HG03135 (cell line): ENCODE results near the gene SPRED1.
"Not testable (repeated sequence)": the region's sequence is repeated elsewhere in the genome, so short reads cannot be mapped to it uniquely, and the experiment has no call there.

Experiments
- ATAC-seq: cut with Tn5 transposase; IDR thresholded peaks from one replicate; pipeline ENCODE4 v1.9.1; 2021; ENCODE audit warnings: mild to moderate bottlenecking, moderate library complexity; ENCODE audit not compliant: unreplicated experiment

The SPRED1 gene

DNA sequence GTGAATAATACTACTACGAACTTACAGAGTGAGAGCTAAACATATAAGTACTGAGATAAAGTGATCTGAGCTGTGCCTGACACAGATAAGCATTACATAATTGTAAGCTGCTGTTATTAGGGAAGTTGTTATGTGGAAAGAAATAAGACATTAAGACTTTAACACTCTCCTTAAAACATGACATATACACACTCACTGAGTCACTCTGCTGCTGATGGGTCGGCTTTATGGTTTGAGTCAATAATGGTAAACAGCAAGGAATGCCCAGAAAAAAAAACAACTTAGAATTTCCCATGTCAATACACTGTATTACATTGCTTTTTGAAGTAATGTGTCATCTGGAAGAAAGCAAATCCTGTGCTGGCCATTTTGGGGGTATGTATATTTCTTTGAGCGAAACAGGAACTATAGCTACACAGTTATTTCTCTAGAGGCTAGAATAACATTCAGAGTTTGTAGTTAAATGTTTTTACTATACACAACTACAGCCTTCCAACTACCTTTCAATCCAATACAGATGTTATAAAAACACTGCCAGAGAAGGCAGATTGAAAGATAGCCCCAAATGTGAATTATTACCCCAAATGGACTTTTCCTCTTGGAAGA, 22.8 kb upstream of the SPRED1 start:
- ATAC-seq = no peak

GRCh38 chr15:38231436-38231835, 21.2 kb upstream of the SPRED1 start:
- ATAC-seq = no peak

GRCh38 chr15:38237021-38237420, 15.6 kb upstream of the SPRED1 start:
- ATAC-seq = not testable (repeated sequence)

DNA sequence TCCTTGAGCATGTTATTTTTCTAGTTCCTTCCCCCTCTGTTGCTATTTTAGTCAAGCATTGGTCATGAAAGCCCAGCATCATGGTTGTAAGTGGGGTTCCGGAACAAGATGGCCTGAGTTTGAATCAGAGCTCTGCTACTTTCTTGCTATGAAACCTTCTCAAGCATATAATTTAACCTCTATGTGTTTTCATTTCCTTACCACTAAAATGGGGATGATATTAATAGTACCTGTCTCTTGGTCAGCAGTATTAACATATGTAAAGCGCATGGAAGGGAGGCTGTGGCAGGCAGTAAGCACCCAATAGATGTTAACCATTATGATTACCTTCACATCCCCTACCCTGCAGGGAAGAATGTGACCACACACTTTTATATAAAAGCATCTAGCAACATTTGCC, 14.3 kb upstream of the SPRED1 start:
- no peak for ATAC-seq

DNA sequence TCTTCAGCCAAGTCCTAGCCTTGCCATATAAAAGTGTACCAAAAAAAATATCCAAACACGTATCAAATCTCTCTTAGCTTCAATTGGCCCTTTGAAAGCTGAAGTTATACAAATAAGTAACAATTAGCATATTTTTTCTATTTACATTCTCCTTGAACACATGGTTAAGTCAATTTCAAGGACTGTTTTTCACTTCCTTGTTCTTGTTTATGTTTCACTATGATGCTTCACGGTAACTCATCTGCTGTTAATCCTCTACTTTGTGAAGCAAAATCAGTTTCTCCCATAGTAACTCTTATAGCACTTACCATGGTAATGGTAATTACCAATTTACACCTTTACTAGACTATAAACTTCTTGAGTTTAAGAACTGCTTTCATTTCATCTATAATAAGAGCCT, 10.6 kb upstream of the SPRED1 start:
- peak; percentile 83 for ATAC-seq

- no peak for ATAC-seq
Measured at GRCh38 chr15:38243278-38244055, 9.2 kb upstream of the SPRED1 start.

DNA sequence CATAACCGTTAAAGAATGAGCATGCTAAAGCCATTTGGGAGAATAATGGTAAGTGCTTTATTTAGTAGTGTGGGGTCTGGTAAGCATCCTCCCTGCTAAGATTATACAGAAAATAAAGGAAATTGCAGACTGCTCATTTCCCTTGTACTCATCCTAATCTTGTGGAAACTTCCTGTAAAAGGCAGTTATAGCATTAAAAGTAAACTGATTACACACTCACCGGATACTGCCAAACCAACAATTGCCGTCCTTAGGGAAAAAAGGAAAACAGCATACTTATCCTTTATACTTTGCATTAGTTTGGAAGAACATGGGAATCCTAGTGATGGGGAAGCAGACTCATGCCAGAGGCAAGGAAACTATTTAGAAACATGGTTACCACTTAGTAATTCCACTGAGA, 5.3 kb upstream of the SPRED1 start:
- no peak for ATAC-seq

- no peak for ATAC-seq
Measured at GRCh38 chr15:38253351-38253781, 730 bp downstream of the SPRED1 start.

- ATAC-seq = peak; percentile 53
Measured at GRCh38 chr15:38254051-38254883, 1.6 kb downstream of the SPRED1 start.

DNA sequence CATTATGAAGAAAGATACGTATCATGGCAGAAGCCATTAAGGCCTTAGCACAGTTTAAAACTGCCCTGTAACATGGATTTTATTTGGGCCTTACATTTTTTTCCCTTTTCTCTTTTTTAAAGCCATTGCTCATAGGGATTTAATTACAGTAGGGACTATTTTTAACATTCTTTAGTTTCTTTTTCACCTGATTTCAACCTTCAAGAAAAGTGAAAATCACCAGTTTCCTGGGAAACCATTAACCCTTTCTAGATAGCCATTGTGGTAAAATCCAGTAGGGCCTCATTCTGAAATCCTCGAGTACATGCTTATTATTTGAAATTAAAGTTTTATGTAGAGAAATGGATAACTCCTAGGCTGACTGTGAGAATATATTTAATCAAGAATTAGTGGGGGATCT, 3.1 kb downstream of the SPRED1 start:
- ATAC-seq = no peak

- ATAC-seq = no peak
Measured at GRCh38 chr15:38257676-38258075, 5.0 kb downstream of the SPRED1 start.

DNA sequence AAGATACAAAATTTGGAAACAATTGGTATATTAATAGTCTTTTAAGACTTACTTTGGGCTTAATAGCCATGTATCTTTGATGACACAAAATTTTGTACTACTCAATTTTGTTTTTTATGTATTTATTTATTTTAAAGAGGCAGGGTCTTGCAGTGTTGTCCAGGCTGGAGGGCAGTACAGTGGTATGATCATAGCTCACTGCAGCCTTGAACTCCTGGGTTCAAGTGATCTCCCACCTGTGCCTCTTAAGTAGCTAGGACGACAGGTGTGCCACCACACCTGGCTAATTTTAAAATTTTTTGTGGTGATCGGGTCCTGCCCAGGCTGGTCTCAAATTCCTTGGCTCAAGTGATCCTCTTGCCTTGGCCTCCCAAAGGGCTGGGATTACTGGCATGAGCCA, 6.5 kb downstream of the SPRED1 start:
- ATAC-seq = no peak

- no peak for ATAC-seq
Measured at GRCh38 chr15:38260077-38260476, 7.4 kb downstream of the SPRED1 start.

- no peak for ATAC-seq
Measured at GRCh38 chr15:38263251-38263650, 10.6 kb downstream of the SPRED1 start.

DNA sequence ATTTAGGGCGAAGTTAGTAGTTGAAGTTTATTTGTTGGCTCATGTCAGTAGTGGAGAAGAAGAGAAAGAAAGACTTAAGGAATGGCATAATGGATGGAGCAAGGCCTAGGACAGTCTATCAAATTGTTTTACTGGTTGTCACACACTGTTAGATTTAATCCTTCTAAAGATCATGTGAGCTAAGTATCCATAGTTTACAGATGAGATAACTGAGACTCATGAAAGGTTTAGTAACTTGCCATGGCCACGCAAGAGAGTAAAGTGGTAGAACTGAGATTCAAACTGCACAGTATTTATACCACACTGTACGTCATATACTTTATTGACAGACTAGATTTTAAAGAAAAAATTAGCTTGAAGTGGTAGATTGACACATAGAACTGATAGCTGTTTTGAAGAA, 11.4 kb downstream of the SPRED1 start:
- no peak for ATAC-seq

- ATAC-seq = no peak
Measured at GRCh38 chr15:38266247-38266986, 13.8 kb downstream of the SPRED1 start.

DNA sequence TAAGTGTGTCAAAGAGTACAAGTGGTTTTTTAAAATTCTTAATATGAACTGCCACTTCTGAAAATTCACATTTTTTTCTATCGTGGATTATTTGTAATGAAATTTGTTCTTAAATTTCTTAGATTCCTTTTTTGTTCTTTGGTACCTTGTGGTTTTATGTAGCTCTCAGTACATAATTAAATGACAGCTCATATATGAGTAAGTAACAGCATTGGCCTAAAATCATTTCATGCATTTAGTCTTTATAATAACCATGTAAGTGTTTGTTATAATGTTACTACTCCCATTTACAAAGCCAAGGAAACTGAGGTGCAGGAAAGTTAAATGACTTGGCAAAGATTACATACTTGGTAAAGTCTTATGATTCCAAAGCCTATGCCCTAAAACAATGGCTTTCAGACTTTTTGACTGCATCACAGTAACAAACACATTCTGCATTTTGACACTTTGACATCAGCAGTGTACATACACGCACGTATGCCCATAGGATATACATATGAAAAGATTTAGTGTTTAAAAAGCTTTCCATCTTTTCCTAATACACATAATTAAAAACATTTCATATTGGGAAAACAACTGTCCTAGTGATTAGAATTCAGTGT, 14.9 kb downstream of the SPRED1 start:
- no peak for ATAC-seq

DNA sequence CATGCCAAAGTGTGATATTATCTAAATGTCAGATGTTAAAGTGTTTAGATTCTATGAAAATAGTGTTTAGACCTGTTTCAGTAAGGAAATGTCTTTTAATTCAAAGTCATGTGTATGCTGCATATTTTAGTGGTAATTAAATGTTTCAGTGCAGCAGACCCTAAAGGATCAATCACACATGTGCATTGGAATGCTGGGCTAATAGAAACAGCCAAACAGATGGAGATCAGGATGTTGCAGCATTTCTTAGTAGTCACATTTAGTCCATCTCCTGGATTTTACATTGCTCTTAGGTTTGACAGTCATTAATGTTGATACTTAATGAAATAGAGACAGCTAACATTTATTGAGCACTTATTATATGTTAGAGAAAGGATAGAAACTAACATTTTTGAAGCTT, 18.5 kb downstream of the SPRED1 start:
- ATAC-seq = no peak

- ATAC-seq = no peak
Measured at GRCh38 chr15:38271895-38272294, 19.3 kb downstream of the SPRED1 start.

DNA sequence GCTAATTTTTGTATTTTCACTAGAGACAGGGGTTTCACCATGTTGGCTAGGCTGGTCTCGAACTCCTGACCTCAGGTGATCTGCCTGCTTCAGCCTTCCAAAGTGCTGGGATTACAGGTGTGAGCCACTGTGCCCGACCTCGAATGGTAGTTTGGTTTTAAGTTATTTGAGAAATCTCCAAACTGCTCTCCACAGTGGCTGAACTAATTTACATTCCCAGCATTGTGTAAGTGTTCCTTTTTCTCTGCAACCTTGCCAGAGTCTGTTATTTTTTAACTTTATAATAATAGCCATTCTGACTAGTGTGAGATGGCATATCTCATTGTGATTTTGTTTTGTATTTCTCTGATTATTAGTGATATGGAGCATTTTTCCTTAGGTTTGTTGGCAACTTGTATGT, 19.8 kb downstream of the SPRED1 start:
- ATAC-seq = not testable (repeated sequence)

GRCh38 chr15:38274135-38274534, 21.5 kb downstream of the SPRED1 start:
- no peak for ATAC-seq
